Measurements from ENCODE around the gene ERBB3. TPM values are rescaled to one million over a fixed set of nuclear protein-coding genes. Genes with fewer than 3 reads are reported as not detected.

ERBB3 gene
- total RNA-seq, 6 experiments from 2014 or later = 39.1 to 139 (median 66.9) TPM

DNA sequence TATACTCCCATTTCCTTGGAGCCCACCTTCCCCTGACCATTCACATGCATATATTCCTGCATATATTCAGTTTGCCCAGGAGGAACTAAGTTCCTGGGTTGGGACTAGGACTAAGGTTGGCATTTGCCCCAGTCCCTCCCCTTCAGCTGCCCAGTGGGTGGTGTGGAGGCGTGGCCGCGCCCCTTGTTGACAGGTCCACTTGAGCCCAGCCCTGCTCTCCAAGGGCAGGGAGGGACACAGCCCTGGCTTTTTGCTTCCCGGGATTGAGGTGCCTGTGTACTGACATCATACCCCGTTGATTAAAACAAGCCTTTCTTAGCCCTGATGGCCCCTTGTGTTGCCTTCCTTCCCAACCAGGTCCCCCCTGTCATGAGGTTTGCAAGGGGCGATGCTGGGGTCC is 7.3 kb downstream of the ERBB3 start:
- peak overlapping the region in 2 of 3 donors; percentile 52 to 58 for H3K27ac ChIP-seq
- H3K4me3 ChIP-seq = no peak overlapping the region
- ATAC-seq (peak; percentile 86 to 97 (median 92)), DNase-seq (peak; percentile 91 to 93 (median 93))
- intact Hi-C loops (cut with DNase I) = no loop called here
- no peak for TF ChIP-seq POLR2A (IDR thresholded peaks at IDR 0.05)
- TF ChIP-seq, protein P1, sequence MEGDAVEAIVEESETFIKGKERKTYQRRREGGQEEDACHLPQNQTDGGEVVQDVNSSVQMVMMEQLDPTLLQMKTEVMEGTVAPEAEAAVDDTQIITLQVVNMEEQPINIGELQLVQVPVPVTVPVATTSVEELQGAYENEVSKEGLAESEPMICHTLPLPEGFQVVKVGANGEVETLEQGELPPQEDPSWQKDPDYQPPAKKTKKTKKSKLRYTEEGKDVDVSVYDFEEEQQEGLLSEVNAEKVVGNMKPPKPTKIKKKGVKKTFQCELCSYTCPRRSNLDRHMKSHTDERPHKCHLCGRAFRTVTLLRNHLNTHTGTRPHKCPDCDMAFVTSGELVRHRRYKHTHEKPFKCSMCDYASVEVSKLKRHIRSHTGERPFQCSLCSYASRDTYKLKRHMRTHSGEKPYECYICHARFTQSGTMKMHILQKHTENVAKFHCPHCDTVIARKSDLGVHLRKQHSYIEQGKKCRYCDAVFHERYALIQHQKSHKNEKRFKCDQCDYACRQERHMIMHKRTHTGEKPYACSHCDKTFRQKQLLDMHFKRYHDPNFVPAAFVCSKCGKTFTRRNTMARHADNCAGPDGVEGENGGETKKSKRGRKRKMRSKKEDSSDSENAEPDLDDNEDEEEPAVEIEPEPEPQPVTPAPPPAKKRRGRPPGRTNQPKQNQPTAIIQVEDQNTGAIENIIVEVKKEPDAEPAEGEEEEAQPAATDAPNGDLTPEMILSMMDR (IDR thresholded peaks at IDR 0.05) = no peak
- peaks cover 0 to 49% (median 22%) of the 10 kb centered on the region in 4 donors for H3K4me1 ChIP-seq
- WGBS (ENCODE audit: insufficient coverage, low coverage, low lambda C conversion rate, missing lambda C conversion rate) = 20% methylated on average over 1 of the region's 6 CpGs
- peaks cover 0 to 84% (median 40%) of the 10 kb centered on the region in 4 donors for H3K36me3 ChIP-seq
- no peaks in the 10 kb centered on the region for H3K27me3 ChIP-seq
- H3K9me3 ChIP-seq = no peaks in the 10 kb centered on the region

DNA sequence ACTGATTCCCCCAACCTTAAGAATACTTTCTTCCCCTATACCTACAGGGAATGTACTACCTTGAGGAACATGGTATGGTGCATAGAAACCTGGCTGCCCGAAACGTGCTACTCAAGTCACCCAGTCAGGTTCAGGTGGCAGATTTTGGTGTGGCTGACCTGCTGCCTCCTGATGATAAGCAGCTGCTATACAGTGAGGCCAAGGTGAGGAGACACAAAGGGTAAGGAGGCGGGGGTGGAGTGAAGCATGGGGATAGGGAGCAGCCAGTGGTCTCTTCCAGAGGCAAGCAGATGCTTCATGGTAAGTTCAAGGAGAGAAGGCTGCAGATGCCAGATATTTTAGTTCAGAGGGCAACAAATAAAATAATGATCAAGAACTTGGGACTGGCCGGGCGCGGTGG is 17.8 kb downstream of the ERBB3 start:
- H3K4me1 ChIP-seq = no peaks in the 10 kb centered on the region
- no peak overlapping the region for H3K4me3 ChIP-seq
- H3K9me3 ChIP-seq = no peaks in the 10 kb centered on the region
- intact Hi-C loops (cut with DNase I) = no loop called here
- H3K27me3 ChIP-seq = no peaks in the 10 kb centered on the region
- ATAC-seq (no peak), DNase-seq (no peak)
- H3K36me3 ChIP-seq = peaks cover 0 to 99% (median 53%) of the 10 kb centered on the region in 4 donors
- WGBS (ENCODE audit: insufficient coverage, low coverage, low lambda C conversion rate, missing lambda C conversion rate) = 78% methylated on average over 4 of the region's 6 CpGs
- no peak overlapping the region for H3K27ac ChIP-seq
- TF ChIP-seq, protein P1 (IDR thresholded peaks at IDR 0.05) = no peak
- no peak for TF ChIP-seq POLR2A (IDR thresholded peaks at IDR 0.05)

DNA sequence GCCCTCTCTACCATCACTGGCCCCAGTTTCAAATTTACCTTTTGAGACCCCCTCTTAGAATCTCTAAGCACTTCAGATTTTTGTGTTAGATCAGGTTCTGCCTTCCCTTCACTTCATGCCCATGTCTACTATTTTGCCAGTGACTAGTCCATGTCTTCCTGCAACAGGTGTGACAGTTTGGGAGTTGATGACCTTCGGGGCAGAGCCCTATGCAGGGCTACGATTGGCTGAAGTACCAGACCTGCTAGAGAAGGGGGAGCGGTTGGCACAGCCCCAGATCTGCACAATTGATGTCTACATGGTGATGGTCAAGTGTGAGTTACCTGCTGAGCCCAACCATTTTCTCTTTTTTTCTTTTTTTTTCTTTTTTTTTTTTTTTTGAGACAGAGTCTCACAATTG is 18.6 kb downstream of the ERBB3 start:
- Histone ChIP-seq H3K4me3 (no peak overlapping the region), H3K27ac (no peak overlapping the region), H3K36me3 (peaks cover 0 to 93% (median 45%) of the 10 kb centered on the region in 4 donors), H3K27me3 (no peaks in the 10 kb centered on the region), H3K9me3 (no peaks in the 10 kb centered on the region), H3K4me1 (peaks cover 0 to 7% (median 0%) of the 10 kb centered on the region in 4 donors)
- TF ChIP-seq, protein P1 (IDR thresholded peaks at IDR 0.05) = no peak
- TF ChIP-seq POLR2A (IDR thresholded peaks at IDR 0.05) = no peak
- no peak for DNase-seq
- intact Hi-C loops (cut with DNase I) = no loop called here
- WGBS (ENCODE audit: insufficient coverage, low coverage, low lambda C conversion rate, missing lambda C conversion rate) = 66% methylated on average over 3 of the region's 3 CpGs
- peak in 1 of 4 donors; percentile 23 for ATAC-seq

DNA sequence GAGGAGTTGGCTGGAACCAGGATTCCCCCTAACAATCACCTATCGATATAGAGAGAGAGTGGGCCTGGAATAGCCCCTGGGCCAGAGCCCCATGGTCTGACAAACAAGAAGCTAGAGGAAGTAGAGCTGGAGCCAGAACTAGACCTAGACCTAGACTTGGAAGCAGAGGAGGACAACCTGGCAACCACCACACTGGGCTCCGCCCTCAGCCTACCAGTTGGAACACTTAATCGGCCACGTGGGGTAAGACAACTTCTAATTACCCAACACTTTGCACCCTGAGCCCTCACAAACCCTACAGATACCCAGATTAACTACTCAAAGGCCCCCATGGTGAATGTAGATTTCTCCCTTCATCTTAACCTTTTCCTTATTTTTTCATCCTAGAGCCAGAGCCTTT is 19.8 kb downstream of the ERBB3 start:
- WGBS (ENCODE audit: insufficient coverage, low coverage, low lambda C conversion rate, missing lambda C conversion rate) = 62% methylated on average over 2 of the region's 4 CpGs
- no peak for TF ChIP-seq POLR2A (IDR thresholded peaks at IDR 0.05)
- TF ChIP-seq, protein P1 (IDR thresholded peaks at IDR 0.05) = no peak
- Histone ChIP-seq H3K9me3 (no peaks in the 10 kb centered on the region), H3K36me3 (peaks cover 0 to 81% (median 39%) of the 10 kb centered on the region in 4 donors), H3K27ac (no peak overlapping the region), H3K27me3 (no peaks in the 10 kb centered on the region), H3K4me3 (no peak overlapping the region), H3K4me1 (peaks cover 0 to 7% (median 0%) of the 10 kb centered on the region in 4 donors)
- no peak for DNase-seq
- intact Hi-C loops (cut with DNase I) = loop anchor here (5.0 to 10.0 kb wide), 2 partner anchors 52 to 55 kb away; partner anchors contain the start of gene RPS26 (in 1 of the 2)
- ATAC-seq = no peak

All from right lobe of liver (tissue), 6 donors.